Activated B cell treated with CpG ODN at 0.5 μM for 24 hours (primary cell): Measurements from ENCODE around the gene IPCEF1. TPM values are rescaled to one million over a fixed set of nuclear protein-coding genes. Genes with fewer than 3 reads are reported as not detected.
A peak's percentile ranks its signal among the peaks of the same experiment; 100 is the strongest.

ENCODE experiments used
- ATAC-seq: fragments of 200-7000 bp; cut with Tn5 transposase; one replicate; pipeline ENCODE4 v1.10.0; 2021; ENCODE audit warnings: low read depth, mild to moderate bottlenecking, moderate library complexity
- CTCF ChIA-PET: fragments of 350-600 bp; sonication (Branson Sonifier 250); formaldehyde crosslinking; loops from one replicate; lab custom pipeline; 2021; ENCODE audit warnings: antibody characterized with exemption; lab: Charles Lee
- POLR2A ChIA-PET: fragments of 350-600 bp; sonication (Branson Sonifier 250); formaldehyde crosslinking; loops from one replicate; lab custom pipeline; 2021; ENCODE audit warnings: antibody characterized with exemption; lab: Charles Lee
- DNase-seq: peaks from one replicate; pipeline ENCODE4 v3.0.0; 2022
- H3K27ac Mint-ChIP-seq: one replicate; pipeline ENCODE4 v1.8.0; 2020; ENCODE audit warnings: mixed read lengths
- H3K27me3 Mint-ChIP-seq: one replicate; pipeline ENCODE4 v1.8.0; 2021; ENCODE audit warnings: mixed read lengths
- H3K36me3 Mint-ChIP-seq: one replicate; pipeline ENCODE4 v1.8.0; 2021; ENCODE audit warnings: low read depth, mixed read lengths
- H3K4me1 Mint-ChIP-seq: one replicate; pipeline ENCODE4 v1.8.0; 2021; ENCODE audit warnings: mixed read lengths
- H3K4me3 Mint-ChIP-seq: one replicate; pipeline ENCODE4 v1.8.0; 2020; ENCODE audit warnings: mild to moderate bottlenecking, mixed read lengths
- H3K9me3 Mint-ChIP-seq: one replicate; pipeline ENCODE4 v1.8.0; 2020; ENCODE audit warnings: mixed read lengths
- intact Hi-C: fragments of 100-400 bp; cut with micrococcal nuclease; formaldehyde crosslinking; loops from one replicate; pipeline ENCODE4 v1.15.1; 2024
- total RNA-seq: library from RNA; stranded (reverse); gene quantifications from 2 replicates; pipeline ENCODE4 v1.2.3, GENCODE V29; 2022
- TF ChIP-seq, protein P1 (sequence below): fragments of 200-600 bp; IDR thresholded peaks from one replicate; pipeline ENCODE4 v1.8.0; 2022; ENCODE audit warnings: antibody characterized with exemption, mild to moderate bottlenecking

IPCEF1 gene, protein sequence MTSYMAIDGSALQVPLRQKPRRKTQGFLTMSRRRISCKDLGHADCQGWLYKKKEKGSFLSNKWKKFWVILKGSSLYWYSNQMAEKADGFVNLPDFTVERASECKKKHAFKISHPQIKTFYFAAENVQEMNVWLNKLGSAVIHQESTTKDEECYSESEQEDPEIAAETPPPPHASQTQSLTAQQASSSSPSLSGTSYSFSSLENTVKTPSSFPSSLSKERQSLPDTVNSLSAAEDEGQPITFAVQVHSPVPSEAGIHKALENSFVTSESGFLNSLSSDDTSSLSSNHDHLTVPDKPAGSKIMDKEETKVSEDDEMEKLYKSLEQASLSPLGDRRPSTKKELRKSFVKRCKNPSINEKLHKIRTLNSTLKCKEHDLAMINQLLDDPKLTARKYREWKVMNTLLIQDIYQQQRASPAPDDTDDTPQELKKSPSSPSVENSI
- 1.8 and 2.1 TPM in 2 replicates for total RNA-seq

DNA sequence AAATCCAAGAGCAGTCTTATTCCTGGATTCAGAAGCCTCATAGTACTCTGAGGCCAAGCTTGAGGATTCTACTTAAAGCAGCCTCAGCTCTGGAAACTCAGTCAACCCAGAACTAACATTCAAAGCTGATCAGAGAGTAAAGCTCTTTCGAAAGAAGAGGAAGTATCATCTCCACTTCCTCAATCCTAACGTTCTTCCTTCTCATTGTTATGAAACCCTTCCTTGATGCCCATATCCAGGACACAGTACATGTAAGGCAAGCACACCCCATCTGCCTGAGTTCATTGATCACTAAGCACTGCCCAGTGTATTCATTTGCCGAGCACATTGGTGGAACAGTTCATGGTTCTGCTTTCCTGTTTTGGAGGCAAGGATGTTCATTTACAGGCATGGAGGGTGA is at the start of gene IPCEF1:
TSS of gene IPCEF1 (minus strand) at position 114 of the 400 bp plus-strand sequence. CDS start 90,856 bp downstream, outside the sequence.
- CTCF ChIA-PET: no interaction called here

DNA sequence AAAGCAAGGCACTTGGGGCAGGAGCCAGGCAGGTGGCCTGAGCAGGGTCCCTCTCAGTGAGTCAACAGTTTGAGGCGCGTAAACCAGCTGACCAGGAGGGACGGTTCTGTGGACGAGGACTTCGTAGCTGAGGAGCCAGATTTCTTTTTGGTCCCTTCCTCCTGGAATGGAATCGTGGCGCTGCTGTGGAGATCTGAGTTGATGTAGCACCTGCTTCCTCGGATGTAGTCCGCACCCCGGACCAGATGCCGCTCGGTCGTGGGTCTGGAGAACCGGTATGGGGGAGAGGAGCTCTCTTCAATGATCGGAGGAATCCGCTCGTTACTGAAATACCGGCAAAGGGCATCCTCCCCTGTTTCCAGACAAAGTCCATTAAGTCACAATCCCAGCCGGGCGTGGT is 49.7 kb upstream of the IPCEF1 start:
- Mint-ChIP-seq H3K4me3 (no peak overlapping the region), H3K9me3 (no peaks in the 10 kb centered on the region), H3K4me1 (no peaks in the 10 kb centered on the region), H3K27me3 (peaks cover 2% of the 10 kb centered on the region), H3K36me3 (no peaks in the 10 kb centered on the region), H3K27ac (no peak overlapping the region)
- POLR2A ChIA-PET: no interaction called here
- TF ChIP-seq, protein P1, sequence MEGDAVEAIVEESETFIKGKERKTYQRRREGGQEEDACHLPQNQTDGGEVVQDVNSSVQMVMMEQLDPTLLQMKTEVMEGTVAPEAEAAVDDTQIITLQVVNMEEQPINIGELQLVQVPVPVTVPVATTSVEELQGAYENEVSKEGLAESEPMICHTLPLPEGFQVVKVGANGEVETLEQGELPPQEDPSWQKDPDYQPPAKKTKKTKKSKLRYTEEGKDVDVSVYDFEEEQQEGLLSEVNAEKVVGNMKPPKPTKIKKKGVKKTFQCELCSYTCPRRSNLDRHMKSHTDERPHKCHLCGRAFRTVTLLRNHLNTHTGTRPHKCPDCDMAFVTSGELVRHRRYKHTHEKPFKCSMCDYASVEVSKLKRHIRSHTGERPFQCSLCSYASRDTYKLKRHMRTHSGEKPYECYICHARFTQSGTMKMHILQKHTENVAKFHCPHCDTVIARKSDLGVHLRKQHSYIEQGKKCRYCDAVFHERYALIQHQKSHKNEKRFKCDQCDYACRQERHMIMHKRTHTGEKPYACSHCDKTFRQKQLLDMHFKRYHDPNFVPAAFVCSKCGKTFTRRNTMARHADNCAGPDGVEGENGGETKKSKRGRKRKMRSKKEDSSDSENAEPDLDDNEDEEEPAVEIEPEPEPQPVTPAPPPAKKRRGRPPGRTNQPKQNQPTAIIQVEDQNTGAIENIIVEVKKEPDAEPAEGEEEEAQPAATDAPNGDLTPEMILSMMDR: no peak
- no peak for DNase-seq
- CTCF ChIA-PET: no interaction called here
- intact Hi-C loops: no loop called here
- no peak for ATAC-seq

More for the DNA sequence above, at the start of gene IPCEF1:
- no peak for DNase-seq
- ATAC-seq: peak; percentile 42
- peaks cover 49% of the 10 kb centered on the region for H3K4me1 Mint-ChIP-seq
- H3K27ac Mint-ChIP-seq: peak within 1 kb of the TSS; percentile 1
- TF ChIP-seq, protein P1: no peak
- peaks cover 2% of the 10 kb centered on the region for H3K27me3 Mint-ChIP-seq
- H3K4me3 Mint-ChIP-seq: no peak within 1 kb of the TSS
- no peaks in the 10 kb centered on the region for H3K36me3 Mint-ChIP-seq
- POLR2A ChIA-PET: no interaction called here
- H3K9me3 Mint-ChIP-seq: no peaks in the 10 kb centered on the region
- intact Hi-C loops: loop anchor here (1.0 kb wide), 1 partner anchor 54 kb away; no protein-coding TSS in a partner anchor

DNA sequence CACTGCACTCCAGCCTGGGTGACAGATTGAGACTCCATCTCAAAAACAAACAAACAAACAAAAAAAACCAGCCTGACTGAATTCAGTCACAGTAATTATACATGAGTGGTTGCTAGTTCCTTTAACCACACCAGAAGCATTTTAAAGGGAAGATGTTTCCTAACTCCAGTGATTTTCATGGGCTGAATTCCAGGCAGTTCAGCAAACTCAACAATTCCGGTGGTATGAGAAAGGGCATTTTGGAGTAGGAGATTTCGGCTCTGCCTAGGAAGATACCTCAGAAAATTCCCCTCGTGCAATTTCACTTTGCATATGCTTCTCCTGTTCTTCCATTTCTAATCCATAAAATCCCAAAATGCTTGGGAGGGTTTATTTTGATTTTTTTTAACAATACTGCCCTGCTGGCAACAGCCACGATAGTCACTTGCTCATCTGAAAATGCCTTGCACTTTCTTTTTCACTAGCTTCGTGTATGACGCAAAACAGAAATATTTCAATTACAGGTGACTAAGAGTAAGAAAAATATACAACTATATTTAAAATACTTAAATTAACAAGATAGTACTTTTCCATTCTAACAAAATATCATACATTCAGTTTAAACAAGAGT is 48.3 kb upstream of the IPCEF1 start:
- H3K27ac Mint-ChIP-seq: no peak overlapping the region
- H3K27me3 Mint-ChIP-seq: peaks cover 2% of the 10 kb centered on the region
- DNase-seq (no peak), ATAC-seq (no peak)
- TF ChIP-seq, protein P1: no peak
- intact Hi-C loops: no loop called here
- CTCF ChIA-PET: no interaction called here
- no peaks in the 10 kb centered on the region for H3K36me3 Mint-ChIP-seq
- no peaks in the 10 kb centered on the region for H3K9me3 Mint-ChIP-seq
- no peak overlapping the region for H3K4me3 Mint-ChIP-seq
- POLR2A ChIA-PET: no interaction called here
- no peaks in the 10 kb centered on the region for H3K4me1 Mint-ChIP-seq

DNA sequence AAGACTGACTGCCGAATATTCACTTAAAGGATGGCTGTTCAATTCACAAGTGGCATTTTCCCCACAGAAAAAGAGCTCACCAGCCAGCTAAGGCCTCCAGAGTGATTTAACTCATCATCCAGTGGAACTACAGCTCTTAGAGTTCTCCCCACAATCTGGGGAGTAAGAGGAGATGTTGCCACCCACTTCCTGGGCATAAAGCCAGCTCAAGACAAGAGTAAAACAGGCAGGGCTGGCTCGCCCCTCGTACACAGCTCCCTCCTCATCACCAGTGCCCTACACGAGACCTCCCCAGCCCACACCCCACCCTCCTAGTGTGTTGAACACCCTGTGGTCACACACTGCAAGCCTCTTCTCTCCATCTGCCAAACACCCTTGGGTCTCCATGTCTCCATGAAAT is 47.2 kb upstream of the IPCEF1 start:
- no peak overlapping the region for H3K4me3 Mint-ChIP-seq

More for the DNA sequence above, 47.2 kb upstream of the IPCEF1 start:
- ATAC-seq: no peak
- TF ChIP-seq, protein P1: no peak
- no peak for DNase-seq
- Mint-ChIP-seq H3K27me3 (peaks cover 2% of the 10 kb centered on the region), H3K4me1 (no peaks in the 10 kb centered on the region), H3K36me3 (no peaks in the 10 kb centered on the region), H3K9me3 (no peaks in the 10 kb centered on the region), H3K27ac (no peak overlapping the region)
- ChIA-PET POLR2A (no interaction called here), CTCF (no interaction called here)
- intact Hi-C loops: no loop called here
